GM08714 (cell line): ENCODE data around the gene ETV6.

Source experiments
- H3K4me3 ChIP-seq: fragments of 200-500 bp; sonication (Bioruptor generic); 2 replicates; pipeline ENCODE4 v1.5.1; 2014; ENCODE audit warnings: mild to moderate bottlenecking, low read length, inconsistent platforms
- ZNF274 ChIP-seq: IDR thresholded peaks from 2 replicates; pipeline ENCODE4 v1.6.1; 2012; ENCODE audit warnings: mild to moderate bottlenecking, low read depth, low read length

ETV6 gene

DNA sequence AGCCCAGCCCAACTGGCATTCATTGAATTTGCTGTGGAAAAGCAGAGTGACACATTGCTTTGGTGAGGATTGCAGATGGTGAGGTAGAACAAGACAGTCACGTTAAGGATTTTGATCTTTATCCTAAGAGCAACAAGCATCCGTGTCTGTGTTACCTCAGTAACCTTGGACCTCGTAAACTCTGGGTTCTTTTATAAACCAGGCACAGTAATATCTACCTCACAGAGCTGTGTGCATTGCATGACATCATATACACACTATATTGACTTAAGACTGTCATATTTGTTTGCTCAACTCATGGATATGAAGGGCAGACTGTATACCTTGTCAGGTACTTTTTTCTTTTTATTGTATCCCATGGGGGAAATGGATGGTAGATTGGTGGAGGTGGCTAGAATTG is 156.2 kb downstream of the ETV6 start:
- no peak for TF ChIP-seq ZNF274
- no peak overlapping the region for H3K4me3 ChIP-seq

DNA sequence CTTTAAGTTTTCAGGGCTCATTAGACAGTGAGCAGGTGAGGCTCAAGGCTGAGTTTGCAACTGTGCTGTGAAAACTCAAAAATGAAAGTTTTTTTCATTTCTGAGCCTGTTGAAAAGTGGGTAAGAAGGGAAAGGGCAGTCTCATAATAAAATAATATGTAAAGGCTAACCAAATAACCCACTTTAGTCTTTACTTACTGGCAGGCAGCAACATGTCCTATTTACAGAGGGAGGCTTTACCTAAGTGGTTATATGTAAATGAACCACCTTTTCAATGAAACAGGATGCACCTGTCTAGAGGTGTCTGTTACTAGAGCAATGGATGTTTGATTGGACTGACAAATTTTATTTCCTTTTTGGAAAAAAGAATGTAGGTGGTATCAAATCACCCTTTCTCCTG is 158.0 kb downstream of the ETV6 start:
- no peak overlapping the region for H3K4me3 ChIP-seq
- TF ChIP-seq ZNF274: no peak

DNA sequence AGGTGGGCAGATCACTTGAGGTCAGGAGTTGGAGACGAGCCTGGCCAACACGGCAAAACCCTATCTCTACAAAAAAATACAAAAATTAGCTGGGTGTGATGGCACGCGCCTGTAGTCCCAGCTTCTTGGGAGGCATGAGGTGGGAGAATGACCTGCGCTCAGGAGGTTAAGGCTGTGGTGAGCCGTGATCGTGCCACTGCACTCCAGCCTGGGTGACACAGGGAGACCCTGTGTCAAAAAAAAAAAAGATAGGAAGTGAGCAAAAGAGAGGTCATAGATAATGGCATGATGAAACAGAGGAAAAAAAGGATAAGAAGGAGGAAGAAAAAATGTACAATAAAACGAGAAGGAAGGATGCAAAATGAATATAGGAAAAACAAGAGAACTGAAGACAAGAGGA is 159.5 kb downstream of the ETV6 start:
- no peak for TF ChIP-seq ZNF274
- no peak overlapping the region for H3K4me3 ChIP-seq

DNA sequence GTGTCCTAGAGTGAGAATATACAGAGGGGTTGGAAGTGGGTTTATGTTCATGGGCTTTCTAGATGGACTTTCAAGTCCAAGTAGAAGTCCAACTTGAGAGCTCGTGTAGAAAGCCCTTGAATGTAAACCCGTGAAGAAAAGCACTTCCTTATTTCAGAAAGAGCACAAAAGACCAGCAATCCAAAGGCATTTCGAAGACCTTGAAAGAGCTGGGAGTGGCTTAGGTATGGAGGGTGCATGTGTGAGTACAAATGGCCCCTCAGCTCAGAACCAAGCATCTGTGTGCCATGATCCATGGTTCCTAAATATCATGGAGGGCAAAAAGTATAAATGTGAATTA is 160.7 kb downstream of the ETV6 start:
- H3K4me3 ChIP-seq: no peak overlapping the region
- TF ChIP-seq ZNF274: no peak

DNA sequence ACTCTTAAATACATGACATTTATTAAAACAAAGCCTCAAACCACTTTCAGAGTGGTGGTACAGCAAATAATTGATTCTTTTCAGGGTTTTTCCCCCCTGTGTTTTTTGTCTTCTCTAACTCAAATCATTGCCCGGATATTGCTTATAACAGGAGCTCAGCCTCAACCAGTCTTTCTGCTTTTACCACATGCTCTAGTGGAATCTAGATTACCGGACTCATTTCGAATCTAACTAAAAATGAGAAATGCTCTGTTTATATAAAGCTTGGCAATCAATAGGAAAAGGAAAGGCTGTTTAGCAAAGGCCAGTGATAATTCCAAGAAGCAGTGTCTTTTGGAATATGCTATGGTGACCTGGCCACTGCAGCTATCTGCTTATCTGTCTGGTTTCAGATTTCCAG is 161.5 kb downstream of the ETV6 start:
- no peak for TF ChIP-seq ZNF274
- H3K4me3 ChIP-seq: no peak overlapping the region; the same call in 1 of the 2 replicates

DNA sequence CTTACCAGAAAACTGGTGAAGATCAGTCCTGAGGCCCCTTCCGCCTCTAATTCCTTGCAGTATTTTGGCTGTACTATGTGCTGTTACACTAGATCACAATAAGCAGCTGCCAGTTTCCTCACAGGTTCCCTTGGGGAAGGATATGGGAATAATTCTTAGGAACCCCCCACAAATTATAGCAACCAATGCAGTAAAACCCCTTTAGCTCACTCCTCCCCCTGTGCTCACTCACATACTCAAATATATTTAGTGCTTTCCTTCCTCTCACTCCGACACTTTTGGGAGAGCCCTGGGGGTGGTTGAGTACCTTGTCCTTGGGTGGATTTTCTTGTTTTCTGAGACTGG is 162.7 kb downstream of the ETV6 start:
- no peak for TF ChIP-seq ZNF274
- H3K4me3 ChIP-seq: peak overlapping the region; percentile 52; the same call in 1 of the 2 replicates

DNA sequence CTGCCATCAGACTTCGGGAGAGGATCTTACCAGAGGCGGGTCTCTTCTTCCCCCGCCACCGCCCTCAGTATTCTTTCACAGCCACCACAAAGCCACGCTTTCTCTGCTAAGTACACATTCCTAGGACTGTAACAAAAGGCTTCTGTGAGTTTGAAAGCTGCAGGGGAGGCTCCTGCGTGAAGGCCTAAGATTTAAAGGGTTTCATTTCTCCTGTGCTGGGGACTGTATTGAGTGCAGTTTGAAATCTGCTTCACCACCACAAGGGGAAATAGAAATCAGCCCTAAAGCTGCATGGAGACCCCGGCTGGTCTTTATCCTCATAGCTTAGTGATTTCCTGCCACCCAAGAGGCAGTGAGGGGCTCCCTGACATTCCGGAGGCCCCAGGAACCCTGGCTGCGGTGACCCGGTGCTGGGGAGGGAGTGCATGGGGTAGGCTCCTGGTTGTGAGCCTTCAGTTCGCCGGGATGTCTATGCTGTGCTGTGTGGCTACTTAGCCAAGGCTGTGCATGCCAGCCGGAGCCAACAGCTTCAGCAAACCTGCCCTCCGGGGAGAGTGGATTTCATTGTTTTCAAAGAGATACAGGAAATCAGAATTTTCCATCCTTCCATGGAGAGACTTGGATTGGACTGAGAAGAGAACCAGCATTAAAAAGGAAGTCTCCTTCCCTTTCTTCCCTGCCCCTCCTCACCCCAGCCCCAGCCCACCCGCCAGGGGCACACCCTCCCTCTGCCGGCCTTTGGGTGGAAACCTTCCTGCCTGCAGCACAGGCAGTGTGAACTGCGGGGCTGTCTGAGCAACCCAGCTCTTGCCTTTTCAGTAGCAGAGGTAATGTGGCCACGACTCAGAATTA is 163.3 kb downstream of the ETV6 start:
- no peak for TF ChIP-seq ZNF274
- peak overlapping the region; percentile 52; the same call in 1 of the 2 replicates for H3K4me3 ChIP-seq

DNA sequence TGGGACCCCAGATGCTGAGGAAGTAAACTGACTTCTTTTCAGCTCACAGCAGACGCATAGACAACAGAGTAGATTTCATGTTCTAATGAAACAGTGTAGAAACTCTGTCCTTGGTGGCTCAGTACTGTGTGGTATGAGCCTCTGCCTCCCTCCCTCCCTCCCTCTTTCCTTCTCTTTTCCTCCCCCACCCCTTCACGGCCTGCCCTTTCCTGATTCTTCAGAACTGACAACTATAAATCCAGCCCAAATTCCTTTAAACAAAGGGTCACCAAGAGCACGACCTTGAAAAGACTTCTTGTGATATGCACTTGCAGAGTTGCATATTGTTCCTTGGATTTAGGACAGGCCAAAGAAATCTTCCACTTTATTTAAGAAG is 164.0 kb downstream of the ETV6 start:
- no peak for TF ChIP-seq ZNF274
- peak overlapping the region; percentile 52; the same call in 1 of the 2 replicates for H3K4me3 ChIP-seq

DNA sequence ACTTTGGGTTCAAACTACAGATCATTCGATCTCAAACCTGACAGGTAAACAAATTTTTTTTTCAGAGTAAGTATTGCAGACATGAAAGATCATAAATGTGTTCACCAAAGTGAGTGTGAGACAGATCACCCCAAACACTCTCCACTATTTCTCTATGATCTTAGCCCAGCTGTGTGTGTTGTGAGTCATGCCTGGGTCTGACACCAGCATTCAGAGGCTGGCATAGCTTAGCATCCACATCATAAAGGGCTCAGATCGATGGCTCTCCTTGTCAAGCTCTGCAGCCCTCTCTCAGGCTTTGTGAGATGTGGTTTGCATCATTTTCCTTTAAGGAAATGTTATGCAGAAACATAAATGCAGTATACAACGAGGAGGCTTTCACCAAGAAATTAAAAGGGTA is 164.9 kb downstream of the ETV6 start:
- no peak for TF ChIP-seq ZNF274
- H3K4me3 ChIP-seq: no peak overlapping the region

DNA sequence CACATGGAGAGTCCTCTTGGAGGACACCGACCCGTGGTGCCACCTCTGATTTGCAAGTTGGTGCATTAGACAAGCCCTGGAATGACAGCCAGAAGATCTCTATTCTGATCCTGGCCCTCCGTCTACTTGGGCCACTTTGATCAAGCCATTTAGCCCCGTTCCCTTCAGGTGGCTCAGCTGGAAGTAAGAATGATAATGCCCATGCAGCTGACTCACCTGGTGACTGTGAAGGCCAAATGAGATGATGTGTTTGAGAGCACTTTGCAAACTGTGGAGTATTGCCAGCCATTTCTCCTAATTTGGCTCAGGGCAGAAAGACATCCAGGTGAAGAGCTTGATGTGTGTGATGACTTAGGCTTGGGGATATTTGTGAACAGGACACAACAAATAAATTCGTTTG is 165.9 kb downstream of the ETV6 start:
- H3K4me3 ChIP-seq: no peak overlapping the region
- TF ChIP-seq ZNF274: no peak

DNA sequence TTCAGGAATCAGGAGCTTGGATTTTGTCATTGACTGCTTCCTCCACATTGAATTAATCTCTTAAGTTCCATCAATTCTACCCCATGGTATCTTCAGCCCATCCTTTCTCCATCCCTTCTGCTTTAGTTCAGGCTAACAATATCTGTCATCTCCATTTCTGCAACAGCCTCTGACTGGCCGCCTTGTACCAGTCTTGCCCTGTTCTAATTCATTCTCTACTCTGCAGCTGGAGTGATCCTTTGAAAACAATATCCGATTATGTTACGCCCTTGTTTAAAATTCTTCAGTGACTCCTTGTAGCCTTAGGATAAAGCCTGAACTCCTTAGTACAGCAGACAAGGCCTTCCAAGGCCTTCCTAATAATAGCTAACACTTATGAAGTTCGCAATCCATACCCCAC is 170.2 kb downstream of the ETV6 start:
- no peak for TF ChIP-seq ZNF274

DNA sequence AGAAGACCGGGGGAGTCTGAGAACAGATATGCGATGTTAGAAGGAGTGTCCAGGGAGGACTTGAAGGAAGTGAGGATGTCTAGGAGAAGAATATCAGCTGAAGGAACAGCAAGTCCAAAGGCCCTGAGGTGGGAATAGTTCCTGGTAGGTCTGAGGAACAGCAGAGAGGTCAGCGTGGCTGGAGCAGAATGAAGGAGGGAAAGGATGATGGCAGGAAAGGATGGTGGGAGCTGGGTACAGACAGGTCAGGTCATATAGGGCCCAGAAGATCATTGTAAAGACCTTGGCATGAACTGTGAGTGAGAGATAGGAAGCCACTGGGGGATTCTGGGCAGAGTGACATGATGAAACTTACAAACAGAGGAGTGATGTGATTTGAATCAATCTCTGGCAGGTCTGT is 171.0 kb downstream of the ETV6 start:
- H3K4me3 ChIP-seq: no peak overlapping the region
- TF ChIP-seq ZNF274: no peak

More for the DNA sequence above, 170.2 kb downstream of the ETV6 start:
- H3K4me3 ChIP-seq: no peak overlapping the region

DNA sequence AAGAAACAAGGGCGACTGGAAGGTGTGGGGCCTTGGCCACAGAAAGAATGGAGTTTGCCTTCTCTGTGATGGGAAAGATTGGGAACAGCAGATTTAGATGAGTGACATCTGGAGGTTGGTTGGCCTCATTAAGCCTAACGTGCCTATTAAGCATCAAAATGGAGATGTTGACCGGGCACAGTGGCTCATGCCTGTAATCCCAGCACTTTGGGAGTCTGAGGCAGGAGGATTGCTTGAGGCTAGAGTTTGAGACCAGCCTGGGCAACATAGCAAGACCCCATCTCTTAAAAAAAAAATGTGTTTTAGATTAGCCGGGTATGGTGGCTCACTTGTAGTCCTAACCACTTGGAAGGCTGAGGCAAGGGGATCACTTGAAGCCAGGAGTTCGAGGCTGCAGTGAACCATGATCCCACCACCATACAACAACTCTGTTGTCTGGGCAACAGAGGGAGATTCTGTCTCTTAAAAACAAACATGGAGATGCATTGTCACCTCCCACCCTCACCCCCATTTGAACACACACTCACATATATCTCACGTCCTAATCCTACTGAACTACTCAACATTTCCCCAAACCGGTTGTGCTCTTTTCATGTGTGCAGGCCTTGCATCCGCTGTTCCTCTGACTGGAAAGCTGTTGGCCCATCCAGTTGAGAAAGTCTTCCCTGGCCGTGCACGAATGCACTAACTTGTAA is 172.1 kb downstream of the ETV6 start:
- no peak for TF ChIP-seq ZNF274

DNA sequence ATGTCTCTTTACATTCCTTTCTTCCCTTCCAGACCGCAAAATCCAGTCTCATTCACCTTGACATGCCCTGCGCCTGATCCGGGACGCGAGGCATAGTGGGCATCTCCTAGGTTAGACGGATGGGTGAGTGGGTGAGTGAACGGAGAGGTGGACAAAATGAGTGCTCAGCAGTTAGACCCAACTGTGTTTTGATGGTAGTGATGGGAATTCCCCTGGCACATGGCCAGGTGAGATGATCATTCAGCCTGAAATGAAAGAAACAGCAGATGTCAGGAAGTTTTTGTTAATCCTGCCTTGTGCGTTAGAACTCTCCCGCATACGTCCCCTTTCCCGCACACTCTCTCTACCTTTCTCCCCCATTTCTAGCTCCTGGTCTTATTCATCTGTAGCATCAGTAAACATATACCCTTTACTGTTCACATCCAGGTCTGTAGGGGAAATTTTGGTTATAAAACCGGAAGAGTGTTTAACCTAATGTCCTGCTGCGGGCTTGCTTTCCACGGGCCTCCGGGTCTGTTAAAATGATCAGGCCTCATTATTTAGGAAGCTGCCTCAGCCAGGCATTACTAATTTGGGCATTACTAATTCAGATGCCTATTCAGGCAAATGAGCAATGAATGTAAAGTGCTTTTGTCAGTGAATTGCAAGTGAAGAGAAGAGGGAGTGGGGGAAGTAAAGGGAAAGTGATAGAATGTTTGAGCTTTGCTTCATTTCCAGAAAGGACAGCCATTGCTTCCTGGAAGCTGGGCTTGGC is 172.8 kb downstream of the ETV6 start:
- no peak for TF ChIP-seq ZNF274
- H3K4me3 ChIP-seq: peak overlapping the region; percentile 7; the same call in 1 of the 2 replicates

More for the DNA sequence above, 172.1 kb downstream of the ETV6 start:
- no peak overlapping the region; the same call in 1 of the 2 replicates for H3K4me3 ChIP-seq

DNA sequence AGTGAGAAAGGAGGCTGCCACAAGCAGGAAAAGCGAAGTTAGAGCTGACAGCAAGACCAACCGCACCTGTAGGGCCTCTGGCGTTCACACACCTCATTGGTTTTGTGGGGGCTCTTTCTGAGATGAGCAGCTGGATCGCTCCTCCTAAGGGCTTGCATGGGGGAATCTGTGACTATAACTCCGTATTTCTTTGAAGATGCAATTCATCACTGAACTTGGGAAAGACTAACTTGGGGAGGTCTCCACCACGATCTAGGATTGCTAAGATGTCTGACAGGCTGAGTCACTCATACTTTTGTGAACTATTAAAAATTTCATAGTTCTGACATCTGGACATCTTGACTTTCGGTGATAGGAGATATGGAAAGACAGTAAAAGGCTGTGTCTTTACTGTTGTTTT is 173.6 kb downstream of the ETV6 start:
- H3K4me3 ChIP-seq: no peak overlapping the region; the same call in 1 of the 2 replicates
- no peak for TF ChIP-seq ZNF274

DNA sequence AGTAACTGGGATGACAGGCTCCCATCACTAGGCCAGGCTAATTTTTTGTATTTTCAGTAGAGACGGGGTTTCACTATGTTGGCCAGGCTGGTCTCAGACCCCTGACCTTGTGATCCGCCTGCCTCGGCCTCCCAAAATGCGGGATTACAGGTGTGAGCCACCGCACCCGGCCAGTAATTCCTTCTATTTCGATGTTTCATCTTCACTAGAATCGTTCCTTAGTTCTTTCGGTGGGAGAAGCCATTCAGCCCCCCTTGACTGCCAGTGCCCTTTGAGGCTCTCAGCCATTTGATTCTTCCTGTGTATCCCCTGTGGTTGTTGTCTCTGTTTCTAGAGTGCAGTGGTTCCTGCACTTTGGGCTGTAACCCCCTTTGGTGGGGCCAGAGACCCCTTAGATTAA is 174.1 kb downstream of the ETV6 start:
- TF ChIP-seq ZNF274: no peak
- no peak overlapping the region for H3K4me3 ChIP-seq
